Upper lobe of right lung (tissue), 1 donor: ENCODE measurements around the gene CDC42EP1. TPM values are rescaled to one million over a fixed set of nuclear protein-coding genes. Genes with fewer than 3 reads are reported as not detected.

Experiments used
- ATAC-seq: fragments of 200-7000 bp; cut with Tn5 transposase; one replicate; pipeline ENCODE4 v1.9.1; 2020; ENCODE audit warnings: mild to moderate bottlenecking, moderate library complexity
- DNase-seq: peaks from one replicate; pipeline ENCODE4 v3.0.0-alpha.2; 2020
- H3K27ac ChIP-seq: fragments of 200-600 bp; one replicate; pipeline ENCODE4 v1.8.0; 2022
- H3K27me3 ChIP-seq: fragments of 200-600 bp; one replicate; pipeline ENCODE4 v1.8.0; 2022; ENCODE audit warnings: mild to moderate bottlenecking
- H3K36me3 ChIP-seq: fragments of 200-600 bp; one replicate; pipeline ENCODE4 v1.8.0; 2022
- H3K4me1 ChIP-seq: fragments of 200-600 bp; one replicate; pipeline ENCODE4 v1.8.0; 2022
- H3K4me3 ChIP-seq: fragments of 200-600 bp; one replicate; pipeline ENCODE4 v1.8.0; 2022; ENCODE audit warnings: mild to moderate bottlenecking
- H3K9me3 ChIP-seq: fragments of 200-600 bp; one replicate; pipeline ENCODE4 v1.8.0; 2022
- CTCF ChIP-seq: fragments of 200-600 bp; IDR thresholded peaks from one replicate; pipeline ENCODE4 v1.8.0; 2022; ENCODE audit warnings: antibody characterized with exemption
- intact Hi-C: fragments of 100-400 bp; cut with DNase I; formaldehyde crosslinking; loops from one replicate; pipeline ENCODE4 v1.11.0; 2022
- total RNA-seq: library from RNA; stranded (reverse); fragmentation: NEBNext Ultra II Directional; extraction: Animal tissue kit (Norgen Biotek cat#: 25700); gene quantifications from one replicate; pipeline ENCODE4 v1.2.1, GENCODE V29; 2021
- donor health status: DM: no; HTN: yes; CAD: no; lungs with severe emphysema.

The CDC42EP1 gene
- total RNA-seq, 1 donor from 2014 or later: 73.9 TPM

GRCh38 chr22:37569921-37570660 lies 9.8 kb downstream of the CDC42EP1 start:
- Histone ChIP-seq H3K4me3 (no peak overlapping the region), H3K9me3 (no peaks in the 10 kb centered on the region), H3K36me3 (peaks cover 33% of the 10 kb centered on the region), H3K27ac (peak overlapping the region; percentile 77), H3K4me1 (peaks cover 47% of the 10 kb centered on the region), H3K27me3 (no peaks in the 10 kb centered on the region)
- peak; percentile 78 for DNase-seq
- ATAC-seq: no peak
- TF ChIP-seq CTCF: no peak
- intact Hi-C loops: no loop called here

GRCh38 chr22:37570661-37570976 lies 10.3 kb downstream of the CDC42EP1 start:
- H3K27me3 ChIP-seq: no peaks in the 10 kb centered on the region
- peaks cover 42% of the 10 kb centered on the region for H3K4me1 ChIP-seq
- H3K4me3 ChIP-seq: no peak overlapping the region
- DNase-seq: no peak
- ATAC-seq: no peak
- H3K9me3 ChIP-seq: no peaks in the 10 kb centered on the region
- no peak for TF ChIP-seq CTCF
- intact Hi-C loops: no loop called here
- peaks cover 33% of the 10 kb centered on the region for H3K36me3 ChIP-seq
- H3K27ac ChIP-seq: peak overlapping the region; percentile 77

- Histone ChIP-seq H3K27me3 (no peaks in the 10 kb centered on the region), H3K36me3 (peaks cover 27% of the 10 kb centered on the region), H3K9me3 (no peaks in the 10 kb centered on the region), H3K27ac (no peak overlapping the region), H3K4me1 (peaks cover 34% of the 10 kb centered on the region), H3K4me3 (no peak overlapping the region)
- DNase-seq (no peak), ATAC-seq (no peak)
- TF ChIP-seq CTCF: no peak
- intact Hi-C loops: no loop called here
These were observed 11.1 kb downstream of the CDC42EP1 start for GRCh38 chr22:37571258-37571991.

GRCh38 chr22:37571992-37572373 lies 11.7 kb downstream of the CDC42EP1 start:
- H3K9me3 ChIP-seq: no peaks in the 10 kb centered on the region
- intact Hi-C loops: no loop called here
- H3K4me3 ChIP-seq: no peak overlapping the region
- DNase-seq (no peak), ATAC-seq (no peak)
- H3K27me3 ChIP-seq: no peaks in the 10 kb centered on the region
- peaks cover 28% of the 10 kb centered on the region for H3K4me1 ChIP-seq
- TF ChIP-seq CTCF: no peak
- H3K27ac ChIP-seq: no peak overlapping the region
- peaks cover 21% of the 10 kb centered on the region for H3K36me3 ChIP-seq

GRCh38 chr22:37575490-37576003 lies 15.3 kb downstream of the CDC42EP1 start:
- H3K4me3 ChIP-seq: no peak overlapping the region
- H3K36me3 ChIP-seq: no peaks in the 10 kb centered on the region
- H3K27ac ChIP-seq: no peak overlapping the region
- intact Hi-C loops: no loop called here
- DNase-seq (no peak), ATAC-seq (no peak)
- no peak for TF ChIP-seq CTCF
- no peaks in the 10 kb centered on the region for H3K9me3 ChIP-seq
- no peaks in the 10 kb centered on the region for H3K27me3 ChIP-seq
- peaks cover 2% of the 10 kb centered on the region for H3K4me1 ChIP-seq
